Common myeloid progenitor, CD34-positive (primary cell): ENCODE measurements around the gene C19orf81.

Experiments used
- CTCF ChIA-PET: fragments of 350-600 bp; sonication (Branson Sonifier 250); formaldehyde crosslinking; loops from one replicate; lab custom pipeline; 2021; ENCODE audit warnings: antibody characterized with exemption; lab: Charles Lee
- POLR2A ChIA-PET: fragments of 350-600 bp; sonication (Branson Sonifier 250); formaldehyde crosslinking; loops from one replicate; lab custom pipeline; 2021; ENCODE audit warnings: antibody characterized with exemption; lab: Charles Lee
- DNase-seq, 3 donors: peaks; one replicate each; pipeline versions ENCODE4 v3.0.0 to v3.0.0-alpha.2; 2013
- H3K27ac ChIP-seq, 2 experiments: 1 replicate in 1 of 2; 2 replicates in 1 of 2; pipeline ENCODE4 v1.7.0; 2013; ENCODE audit warnings: inconsistent platforms in 2 of 2, low read length in 2 of 2, mild to moderate bottlenecking in 2 of 2, low read depth in 1 of 2, moderate library complexity in 1 of 2; ENCODE audit not compliant: severe bottlenecking in 2 of 2, insufficient read depth in 1 of 2, poor library complexity in 1 of 2
- H3K27me3 ChIP-seq, 5 experiments: replicated peaks in 2 of 5; 1 replicate in 3 of 5; 2 replicates in 2 of 5; pipeline versions ENCODE4 v1.6.1 to v1.7.0; 2013; ENCODE audit warnings: low read length in 4 of 5, mild to moderate bottlenecking in 2 of 5, moderate library complexity in 2 of 5, inconsistent platforms in 1 of 5; ENCODE audit not compliant: insufficient read depth in 5 of 5, control insufficient read depth in 4 of 5
- H3K36me3 ChIP-seq, 4 experiments: 1 replicate in 2 of 4; 2 replicates in 2 of 4; pipeline versions ENCODE4 v1.6.1 to v1.7.0; 2013; ENCODE audit warnings: low read length in 3 of 4, control low read depth in 1 of 4, mild to moderate bottlenecking in 1 of 4; ENCODE audit not compliant: control insufficient read depth in 4 of 4, insufficient read depth in 4 of 4
- H3K4me1 ChIP-seq, 4 experiments: 1 replicate in 3 of 4; 2 replicates in 1 of 4; pipeline versions ENCODE4 v1.6.1 to v1.7.1; 2013; ENCODE audit warnings: low read length in 3 of 4, mild to moderate bottlenecking in 3 of 4, control low read depth in 1 of 4, inconsistent platforms in 1 of 4, moderate library complexity in 1 of 4; ENCODE audit not compliant: control insufficient read depth in 4 of 4, insufficient read depth in 4 of 4; ENCODE audit errors: control extremely low read depth in 1 of 4
- H3K4me3 ChIP-seq, 7 experiments: 1 replicate in 4 of 7; 2 replicates in 3 of 7; pipeline versions ENCODE4 v1.5.1 to v1.7.0; 2013; ENCODE audit warnings: mild to moderate bottlenecking in 7 of 7, low read length in 6 of 7, moderate library complexity in 6 of 7, inconsistent platforms in 2 of 7, low read depth in 2 of 7, control low read depth in 1 of 7; ENCODE audit not compliant: insufficient read depth in 4 of 7, control insufficient read depth in 1 of 7; ENCODE audit errors: extremely low read depth in 1 of 7
- H3K9me3 ChIP-seq, 5 experiments: 1 replicate in 4 of 5; 2 replicates in 1 of 5; pipeline versions ENCODE4 v1.6.1 to v1.7.1; 2013; ENCODE audit warnings: low read length in 4 of 5, mild to moderate bottlenecking in 2 of 5, inconsistent platforms in 1 of 5, low read depth in 1 of 5, moderate library complexity in 1 of 5; ENCODE audit not compliant: control insufficient read depth in 4 of 5, insufficient read depth in 2 of 5; ENCODE audit errors: control extremely low read depth in 1 of 5
- WGBS: methylation state at CpG from one replicate; pipeline ENCODE4 v1.1.5; 2013; ENCODE audit not compliant: insufficient coverage; 5-methylcytosine and 5-hydroxymethylcytosine counted together

C19orf81 gene

GRCh38 chr19:50629801-50630200 lies 19.4 kb upstream of the C19orf81 start:
- Histone ChIP-seq H3K27ac (no peak overlapping the region), H3K27me3 (peaks cover 0 to 6% (median 0%) of the 10 kb centered on the region in 5 experiments), H3K4me3 (no peak overlapping the region), H3K4me1 (no peaks in the 10 kb centered on the region), H3K9me3 (peaks cover 5 to 17% (median 9%) of the 10 kb centered on the region in 5 experiments), H3K36me3 (no peaks in the 10 kb centered on the region)
- ChIA-PET CTCF (no interaction called here), POLR2A (interaction anchor here (0.6 kb wide), 1 partner anchor 79 kb away, joined by 3 read pairs; no protein-coding TSS in a partner anchor)
- 87% methylated on average over 8 of the region's 14 CpGs for WGBS
- no peak for DNase-seq

GRCh38 chr19:50632151-50632835 lies 17.0 kb upstream of the C19orf81 start:
- H3K27me3 ChIP-seq, result peaks cover 0 to 14% (median 2%) of the 10 kb centered on the region in 5 experiments
- CTCF ChIA-PET, result interaction anchor here (0.6 kb wide), 1 partner anchor 1660 kb away, joined by 4 read pairs; no protein-coding TSS in a partner anchor
- no peak overlapping the region for H3K27ac ChIP-seq
- WGBS, result 91% methylated on average over 16 of the region's 20 CpGs
- no peak overlapping the region for H3K4me3 ChIP-seq
- H3K9me3 ChIP-seq, result peaks cover 8 to 29% (median 16%) of the 10 kb centered on the region in 5 experiments
- no peaks in the 10 kb centered on the region for H3K4me1 ChIP-seq
- H3K36me3 ChIP-seq, result no peaks in the 10 kb centered on the region
- POLR2A ChIA-PET, result no interaction called here
- DNase-seq, result no peak

- ChIA-PET CTCF (no interaction called here), POLR2A (no interaction called here)
- peaks cover 0 to 25% (median 9%) of the 10 kb centered on the region in 5 experiments for H3K27me3 ChIP-seq
- no peak overlapping the region for H3K27ac ChIP-seq
- peaks cover 8 to 29% (median 16%) of the 10 kb centered on the region in 5 experiments for H3K9me3 ChIP-seq
- 89% methylated on average over 1 of the region's 2 CpGs for WGBS
- no peaks in the 10 kb centered on the region for H3K36me3 ChIP-seq
- H3K4me1 ChIP-seq, result no peaks in the 10 kb centered on the region
- no peak for DNase-seq
- no peak overlapping the region for H3K4me3 ChIP-seq
These were observed 15.9 kb upstream of the C19orf81 start for GRCh38 chr19:50633359-50633758.

- no peak for DNase-seq
- H3K36me3 ChIP-seq, result no peaks in the 10 kb centered on the region
- no peak overlapping the region for H3K27ac ChIP-seq
- H3K9me3 ChIP-seq, result peaks cover 8 to 29% (median 16%) of the 10 kb centered on the region in 5 experiments
- ChIA-PET POLR2A (no interaction called here), CTCF (no interaction called here)
- H3K4me1 ChIP-seq, result no peaks in the 10 kb centered on the region
- H3K4me3 ChIP-seq, result no peak overlapping the region
- WGBS, result no CpG with 5 or more reads among the region's 2 CpGs
- peaks cover 0 to 31% (median 15%) of the 10 kb centered on the region in 5 experiments for H3K27me3 ChIP-seq
These were observed 15.3 kb upstream of the C19orf81 start for GRCh38 chr19:50633973-50634372.

- 60% methylated on average over 4 of the region's 5 CpGs for WGBS
- Histone ChIP-seq H3K9me3 (peaks cover 8 to 29% (median 16%) of the 10 kb centered on the region in 5 experiments), H3K36me3 (no peaks in the 10 kb centered on the region), H3K4me1 (peaks cover 0 to 9% (median 5%) of the 10 kb centered on the region in 4 experiments), H3K27ac (no peak overlapping the region), H3K27me3 (peaks cover 2 to 48% (median 16%) of the 10 kb centered on the region in 5 experiments), H3K4me3 (no peak overlapping the region)
- ChIA-PET CTCF (no interaction called here), POLR2A (no interaction called here)
- peak in 2 of 3 donors; percentile 34 to 62 for DNase-seq
These were observed 12.7 kb upstream of the C19orf81 start for GRCh38 chr19:50636317-50637085.

- peaks cover 0 to 9% (median 5%) of the 10 kb centered on the region in 4 experiments for H3K4me1 ChIP-seq
- peaks cover 2 to 59% (median 15%) of the 10 kb centered on the region in 5 experiments for H3K27me3 ChIP-seq
- DNase-seq, result no peak
- H3K36me3 ChIP-seq, result no peaks in the 10 kb centered on the region
- ChIA-PET CTCF (interaction anchor here (1.0 kb wide), 1 partner anchor 26 kb away, joined by 3 read pairs; no protein-coding TSS in a partner anchor), POLR2A (no interaction called here)
- WGBS, result 59% methylated on average over 10 of the region's 10 CpGs
- H3K27ac ChIP-seq, result no peak overlapping the region
- H3K9me3 ChIP-seq, result peaks cover 5 to 23% (median 15%) of the 10 kb centered on the region in 5 experiments
- no peak overlapping the region for H3K4me3 ChIP-seq
These were observed 10.6 kb upstream of the C19orf81 start for GRCh38 chr19:50638600-50638999.
